Jurkat, Clone E6-1 (cell line): ENCODE data around the gene KRT81. TPM values are rescaled to one million over a fixed set of nuclear protein-coding genes. Genes with fewer than 3 reads are reported as not detected.
A peak's percentile ranks its signal among the peaks of the same experiment; 100 is the strongest.

Source experiments
- DNase-seq: peaks from one replicate; pipeline ENCODE4 v3.0.0-alpha.2; 2011; ENCODE audit warnings: low read depth, low spot score
- H3K4me3 ChIP-seq: 2 replicates; pipeline ENCODE4 v1.5.1; 2011; ENCODE audit warnings: mild to moderate bottlenecking, low read length, control low read depth, moderate library complexity
- polyA plus RNA-seq: library from polyadenylated mRNA; unstranded; fragments of >200 nt; gene quantifications from one replicate; pipeline ENCODE4 v1.2.1, GENCODE V29; 2012; ENCODE audit warnings: missing spikeins; ENCODE audit not compliant: insufficient read length, insufficient read depth

The KRT81 gene
- polyA plus RNA-seq, result not detected

DNA sequence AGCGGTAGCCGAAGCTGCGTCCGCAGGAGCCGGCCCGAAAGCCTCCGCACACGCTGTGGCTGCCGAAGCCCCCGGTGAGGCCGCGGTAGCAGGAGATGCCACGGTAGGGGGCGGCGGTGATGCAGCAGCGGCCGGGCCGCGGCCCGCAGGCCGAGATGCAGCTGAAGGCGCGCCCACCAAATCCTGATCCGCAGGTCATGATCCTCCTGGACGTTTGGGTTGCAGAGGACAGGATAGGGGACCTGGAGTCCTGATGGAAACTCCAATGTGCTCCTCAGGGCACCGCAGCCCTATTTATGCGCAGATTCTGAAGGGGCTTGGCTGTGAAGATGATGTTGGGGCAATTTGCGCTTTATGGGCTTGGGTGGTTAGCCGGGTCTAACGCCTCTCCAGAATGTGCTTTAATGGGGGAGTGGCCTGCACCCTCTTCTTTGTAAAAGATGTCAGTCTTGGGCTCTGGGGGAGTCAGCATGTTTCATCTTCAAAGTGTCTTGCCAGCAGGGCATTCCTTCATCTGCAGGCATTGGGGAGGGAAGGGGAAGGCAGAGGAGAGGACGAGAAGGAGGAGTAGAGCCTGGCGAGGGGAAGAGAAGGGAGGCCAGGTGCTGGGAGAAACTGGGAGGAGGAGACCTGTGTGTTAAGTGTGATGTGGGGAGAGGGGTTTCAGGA, at the start of gene KRT81:
Gene KRT81, minus strand, starts transcription at position 268 of the 669 bp plus-strand sequence. Its CDS starts 69 bp downstream, at position 199.
- DNase-seq, result no peak
- H3K4me3 ChIP-seq, result no peak within 1 kb of the TSS

DNA sequence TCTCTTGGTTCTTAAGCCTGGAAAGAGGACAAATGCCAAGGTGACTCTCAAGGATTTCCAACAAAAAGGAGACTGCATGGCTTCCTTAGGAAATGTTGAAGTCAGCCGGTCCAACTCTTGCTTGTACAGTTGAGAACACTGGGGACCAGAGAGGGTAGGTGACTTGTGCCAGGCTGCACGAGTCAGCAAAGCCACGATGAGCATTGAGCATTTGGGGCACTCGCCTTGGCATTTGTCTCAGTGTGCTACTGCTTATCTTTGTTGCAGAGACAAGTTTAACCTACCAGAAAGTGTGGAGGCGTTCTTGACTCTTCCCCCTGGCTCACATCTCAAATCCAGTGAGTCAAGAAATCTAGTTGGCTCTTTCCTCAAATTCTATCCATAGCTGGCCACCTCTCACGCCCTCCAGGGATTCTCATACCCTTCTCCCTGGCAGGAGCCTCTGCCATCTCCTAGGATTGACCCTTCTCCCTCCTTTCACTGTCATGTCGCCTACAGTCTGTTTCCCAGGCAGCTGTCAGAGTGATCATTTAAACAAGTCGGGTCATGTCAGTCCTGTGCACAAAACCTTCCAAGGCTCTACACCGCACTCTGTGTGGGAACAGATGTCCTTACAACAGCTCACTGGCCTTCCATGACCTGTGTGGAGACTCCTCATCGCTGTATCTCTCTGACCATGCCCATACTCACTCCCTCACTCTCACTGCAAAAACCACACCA, 47.1 kb upstream of the KRT81 start:
- H3K4me3 ChIP-seq, result no peak overlapping the region
- DNase-seq, result no peak

DNA sequence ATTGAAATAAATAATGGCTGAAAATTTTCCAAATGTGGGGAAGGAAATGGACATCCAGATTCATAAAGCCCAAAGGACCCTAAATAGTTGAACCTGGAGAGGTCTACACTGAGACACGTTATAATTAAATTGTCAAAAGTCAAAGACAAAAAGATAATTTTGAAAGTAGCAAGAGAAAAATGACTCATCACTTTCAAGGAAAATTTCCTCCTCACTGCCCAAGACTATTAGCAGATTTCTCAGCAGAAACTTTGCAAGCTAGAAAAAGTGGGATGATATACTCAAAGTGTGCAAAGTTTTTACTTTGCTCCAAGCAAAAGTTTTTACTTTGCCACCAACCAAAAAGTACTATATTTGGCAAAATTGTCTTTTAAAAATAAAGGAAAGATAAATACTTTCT, 45.7 kb upstream of the KRT81 start:
- no peak overlapping the region for H3K4me3 ChIP-seq
- DNase-seq, result no peak

DNA sequence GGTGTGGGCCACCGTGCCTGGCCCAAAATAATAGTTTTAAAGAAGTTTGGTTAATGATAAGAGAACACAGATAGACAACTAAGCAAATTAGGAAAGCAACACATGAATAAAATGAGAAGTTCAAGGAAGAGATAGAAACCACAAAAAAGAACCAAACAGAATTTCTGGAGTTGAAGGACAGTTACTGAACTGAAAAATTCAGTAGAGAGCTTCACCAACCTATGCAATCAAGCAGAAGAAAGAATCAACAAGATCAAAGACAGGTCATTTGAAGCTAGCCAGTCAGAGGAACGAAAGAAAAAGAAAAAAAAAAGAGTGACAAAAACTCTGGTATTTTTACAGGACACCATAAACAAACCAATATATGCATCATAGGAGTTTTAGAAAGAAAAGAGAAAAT, 45.3 kb upstream of the KRT81 start:
- DNase-seq, result no peak
- H3K4me3 ChIP-seq, result no peak overlapping the region

DNA sequence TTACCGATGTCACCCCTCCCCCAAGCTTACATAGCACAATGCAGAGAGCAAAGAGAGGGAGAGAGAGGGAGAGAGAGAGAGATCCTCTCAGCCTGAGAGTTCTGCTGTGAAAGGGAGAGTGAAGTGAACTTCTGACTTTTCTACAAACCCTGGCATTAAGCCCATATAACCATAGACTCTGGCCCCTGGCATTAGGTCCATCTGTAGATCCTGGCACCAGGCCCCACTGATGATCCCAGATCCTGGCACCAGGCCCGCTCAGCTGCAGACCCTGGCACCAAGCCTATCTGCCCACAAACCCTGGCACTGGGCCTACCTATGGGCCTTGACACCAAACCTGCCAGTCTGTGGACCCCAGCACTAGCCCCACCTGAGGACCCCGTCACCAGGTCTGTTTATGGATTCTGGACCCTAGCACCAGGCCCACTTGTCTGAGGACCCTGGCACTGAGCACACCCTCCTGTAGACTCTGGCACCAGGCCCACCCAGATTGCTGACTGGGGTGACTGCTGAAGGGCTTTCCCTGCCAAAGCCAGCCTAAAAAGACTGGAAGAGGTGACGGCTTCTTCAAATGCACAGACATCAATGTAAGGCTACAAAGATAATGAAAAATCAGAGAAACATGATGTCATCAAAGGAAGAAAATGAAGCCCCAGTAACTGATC, 44.4 kb upstream of the KRT81 start:
- no peak overlapping the region for H3K4me3 ChIP-seq
- DNase-seq, result no peak

DNA sequence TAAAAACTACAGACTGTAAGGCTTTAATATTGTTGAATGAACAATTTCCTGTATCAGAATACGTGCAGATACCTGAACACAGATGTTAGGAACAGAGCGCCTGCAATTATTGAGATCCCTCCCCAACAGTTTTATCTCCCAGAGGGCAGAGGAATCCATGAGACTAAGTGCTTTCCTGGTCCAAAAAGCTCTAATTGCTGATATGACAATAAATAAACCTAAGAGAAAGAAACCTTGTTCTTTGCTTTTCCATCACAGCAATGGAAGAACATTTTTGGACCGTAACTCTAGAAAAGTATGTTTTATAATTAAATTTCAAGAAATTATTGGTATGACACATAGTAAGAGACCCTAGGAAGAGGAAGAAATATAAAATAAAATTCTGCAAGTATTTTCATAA, 42.9 kb upstream of the KRT81 start:
- DNase-seq, result no peak
- H3K4me3 ChIP-seq, result no peak overlapping the region

DNA sequence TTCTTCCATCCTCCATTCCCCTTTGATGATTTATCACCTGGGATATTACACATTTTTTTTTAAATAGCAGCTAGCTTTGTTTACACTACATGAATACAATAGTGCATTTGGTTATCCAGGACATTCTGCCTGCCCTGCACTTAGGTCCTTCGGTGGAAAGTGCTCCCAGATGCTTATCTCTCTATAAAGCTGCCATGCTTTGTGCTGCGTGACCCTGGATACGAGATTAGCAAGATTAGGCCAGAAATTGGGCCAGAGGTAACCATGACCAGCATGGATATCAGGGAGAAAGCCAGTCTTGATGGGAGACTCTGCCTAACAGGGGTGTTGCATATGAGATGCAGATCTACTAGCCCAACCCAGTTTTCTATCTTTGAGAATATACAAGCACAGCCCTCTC, 42.0 kb upstream of the KRT81 start:
- H3K4me3 ChIP-seq, result no peak overlapping the region
- no peak for DNase-seq

DNA sequence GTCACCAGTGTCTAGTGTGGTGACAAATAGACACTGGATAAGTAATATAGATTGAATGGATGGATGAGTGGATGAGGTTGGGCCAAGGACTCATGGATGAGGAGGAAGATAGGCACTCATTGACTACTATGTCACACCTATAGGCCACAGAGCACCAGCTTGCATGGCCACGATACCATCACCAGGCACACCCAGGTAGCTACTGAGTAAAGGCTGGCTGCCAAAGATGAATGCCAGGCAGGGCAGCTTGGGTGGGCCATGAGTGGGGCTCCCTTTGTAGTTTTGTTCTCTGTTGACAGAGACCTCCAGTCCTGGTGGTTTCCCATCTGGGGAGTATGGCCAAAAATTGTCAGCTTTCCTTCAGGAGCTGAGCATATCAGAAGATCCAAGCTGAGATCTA, 41.0 kb upstream of the KRT81 start:
- H3K4me3 ChIP-seq, result no peak overlapping the region
- no peak for DNase-seq

DNA sequence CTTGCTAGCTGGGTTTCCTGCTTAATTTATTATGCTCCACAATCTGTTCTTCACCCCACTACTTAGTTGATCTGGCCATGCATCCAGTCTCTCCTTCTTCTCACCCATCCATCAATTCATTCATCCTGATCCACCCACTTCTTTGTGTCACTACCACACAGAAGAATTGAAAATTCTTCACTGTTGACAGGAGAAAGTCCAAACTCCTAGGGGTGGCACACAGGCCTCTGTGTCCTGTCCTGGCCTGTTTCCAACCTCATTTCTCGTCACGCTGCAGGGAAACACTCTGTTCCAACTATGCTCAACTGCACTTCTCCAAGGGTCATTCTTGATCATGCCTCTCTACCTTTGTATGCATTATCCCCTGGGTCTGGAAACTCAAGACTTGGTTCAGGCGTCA, 40.5 kb upstream of the KRT81 start:
- no peak for DNase-seq
- H3K4me3 ChIP-seq, result no peak overlapping the region

DNA sequence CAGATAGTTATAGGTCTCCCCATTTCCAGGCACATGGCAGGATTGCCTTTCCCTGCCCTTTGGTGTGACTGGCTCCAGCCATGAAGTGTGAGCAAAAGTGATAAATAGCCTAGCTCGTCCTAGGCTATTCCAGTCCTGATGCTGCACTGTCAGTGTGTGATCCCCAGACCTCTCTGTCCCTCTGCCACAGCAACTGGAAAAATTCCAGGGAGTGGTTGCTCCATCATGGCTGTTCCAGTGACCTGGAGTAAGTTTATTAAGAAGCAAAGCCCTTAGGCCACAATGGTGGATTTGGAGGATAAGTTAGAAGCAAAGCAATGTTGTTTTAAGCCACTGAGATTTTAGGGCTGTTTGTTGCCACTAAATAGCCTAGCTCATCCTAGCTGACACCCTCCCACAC, 39.7 kb upstream of the KRT81 start:
- H3K4me3 ChIP-seq, result no peak overlapping the region
- DNase-seq, result no peak

DNA sequence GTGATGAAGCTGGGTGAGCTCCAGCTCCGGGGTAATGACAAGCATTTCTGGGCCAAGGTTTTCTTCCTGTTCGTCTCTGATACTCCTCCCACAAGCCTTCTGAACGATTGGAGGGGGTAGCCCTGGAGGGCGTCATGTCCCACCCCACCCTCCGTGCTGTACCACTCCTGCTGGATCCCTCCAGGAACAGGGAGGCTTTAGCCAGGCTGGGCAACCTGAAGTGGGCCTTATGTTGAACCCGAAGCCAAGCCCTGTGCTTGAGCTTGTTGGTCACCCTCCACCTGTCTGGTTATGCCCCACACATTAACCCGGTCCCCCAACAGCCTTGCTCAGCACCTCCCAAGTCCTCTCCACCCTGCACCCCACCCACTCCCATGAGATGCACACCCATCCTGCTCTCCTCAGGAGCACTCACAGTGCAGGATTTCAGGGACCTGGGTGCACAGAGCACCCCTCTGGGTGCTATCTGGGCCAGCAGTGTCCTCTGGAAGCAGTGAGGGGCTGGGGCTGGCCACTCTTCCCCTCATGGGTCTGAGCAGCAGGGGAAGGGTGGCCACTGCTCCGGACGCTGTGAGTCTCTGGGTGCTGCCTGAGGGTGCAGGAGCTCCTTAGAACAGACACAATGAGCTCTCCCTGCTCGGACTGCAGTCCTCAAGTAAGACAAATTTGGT, 36.6 kb upstream of the KRT81 start:
- H3K4me3 ChIP-seq, result no peak overlapping the region
- no peak for DNase-seq

DNA sequence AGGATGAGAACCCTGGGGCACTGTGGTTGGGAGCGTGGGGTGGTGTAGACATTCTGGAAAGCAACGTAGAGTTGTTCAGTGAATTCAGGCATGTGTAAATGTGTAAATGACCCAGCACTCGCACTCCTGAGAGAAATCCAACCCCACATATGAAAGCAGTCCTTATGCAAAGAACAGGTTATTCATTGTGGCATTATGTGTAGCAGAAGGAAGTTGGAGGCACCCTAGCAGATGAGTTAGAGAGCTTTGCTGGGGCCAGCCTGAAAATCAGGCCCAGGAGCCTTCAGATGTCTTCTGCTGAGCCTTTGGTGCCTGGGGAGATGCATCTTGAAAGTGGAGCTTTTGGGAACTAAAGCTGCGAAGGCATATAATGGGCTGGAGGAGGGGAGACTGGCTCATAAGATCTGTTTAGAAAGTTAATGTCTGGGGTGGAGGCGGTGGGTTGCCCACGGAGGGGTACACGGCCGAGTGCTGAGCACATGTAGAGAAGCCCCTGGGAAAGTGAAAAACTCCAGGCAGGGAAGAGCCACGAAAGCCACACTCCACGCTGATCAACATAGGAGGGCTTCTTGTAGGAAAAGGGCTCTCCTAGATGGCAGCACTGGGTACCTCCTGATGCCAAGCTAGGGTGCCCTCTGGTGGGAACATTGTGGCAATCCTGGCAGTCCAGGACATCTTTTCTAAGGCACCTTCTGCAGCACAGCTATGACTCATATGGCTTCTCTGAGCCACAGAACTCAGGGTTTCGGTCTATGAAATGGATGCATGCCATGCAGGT, 35.9 kb upstream of the KRT81 start:
- H3K4me3 ChIP-seq, result no peak overlapping the region
- DNase-seq, result peak; percentile 82

DNA sequence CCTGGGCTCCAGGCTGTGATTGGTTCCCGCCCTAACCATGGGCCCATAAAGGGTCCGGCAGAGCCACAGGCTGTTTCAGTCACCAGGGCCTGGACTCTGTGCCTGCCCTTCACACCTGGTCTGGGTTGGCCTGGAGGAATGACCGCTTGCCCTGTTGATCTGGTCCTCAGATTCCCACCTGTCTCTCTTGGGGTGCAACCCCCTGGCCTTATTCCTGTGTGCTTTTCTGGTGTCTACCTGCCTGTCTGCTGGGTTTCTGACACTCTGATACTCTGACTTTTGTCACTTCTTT, 32.8 kb upstream of the KRT81 start:
- no peak for DNase-seq
- H3K4me3 ChIP-seq, result no peak overlapping the region

DNA sequence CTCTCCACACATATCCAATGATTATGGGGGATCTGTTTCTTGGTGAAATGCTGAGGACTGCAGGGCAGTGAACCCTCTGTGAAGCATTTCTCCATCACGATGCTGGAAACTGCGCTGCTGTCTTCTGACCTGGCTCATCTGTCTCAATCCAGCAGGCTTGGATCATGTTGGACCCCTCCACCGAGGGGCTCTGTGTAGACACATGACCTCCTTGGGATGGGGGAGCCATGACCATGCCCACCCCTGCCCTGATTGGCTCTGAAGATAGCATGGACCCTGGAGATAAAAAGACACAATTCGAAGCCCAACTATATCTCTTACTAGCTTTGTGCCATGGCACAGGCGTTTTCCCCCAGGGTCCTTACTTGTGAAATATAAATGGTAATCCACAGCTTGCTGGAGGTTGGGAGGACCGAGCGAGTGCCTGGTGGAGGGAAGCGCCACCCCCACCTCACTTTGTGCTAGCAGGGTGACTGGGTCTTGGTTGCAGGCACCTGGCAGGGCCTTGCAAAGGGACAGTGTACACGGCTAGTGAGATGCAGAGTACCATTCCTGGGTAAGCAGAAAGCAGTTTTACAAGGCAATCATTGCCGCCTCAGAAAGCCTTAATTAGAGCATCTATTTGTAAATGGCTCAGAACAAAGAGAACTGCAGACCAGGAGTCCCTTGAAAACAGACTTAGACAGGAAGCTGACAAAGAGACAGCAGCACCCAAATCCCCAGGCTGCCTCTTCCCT, 32.2 kb upstream of the KRT81 start:
- no peak for DNase-seq
- H3K4me3 ChIP-seq, result no peak overlapping the region

DNA sequence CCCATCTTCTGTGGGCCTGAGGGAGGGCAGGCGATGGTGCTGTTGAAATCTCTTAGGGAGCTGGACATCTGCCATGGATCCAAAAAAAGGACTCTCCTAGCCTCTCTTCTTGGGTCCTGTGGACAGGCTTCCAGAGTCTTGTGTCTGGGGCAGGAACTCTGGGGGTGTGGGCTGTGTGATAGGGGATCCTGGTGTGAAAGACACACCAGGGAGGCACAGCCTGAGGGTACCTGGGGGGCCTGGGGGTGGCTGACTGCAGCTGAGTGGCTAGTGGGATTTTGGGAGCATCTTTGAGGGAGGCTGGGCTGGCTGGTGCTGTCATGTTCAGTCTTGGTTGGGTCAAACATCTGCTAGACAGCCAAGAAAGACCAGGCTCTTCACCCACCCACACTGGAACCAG, 31.7 kb upstream of the KRT81 start:
- no peak overlapping the region for H3K4me3 ChIP-seq
- DNase-seq, result no peak

DNA sequence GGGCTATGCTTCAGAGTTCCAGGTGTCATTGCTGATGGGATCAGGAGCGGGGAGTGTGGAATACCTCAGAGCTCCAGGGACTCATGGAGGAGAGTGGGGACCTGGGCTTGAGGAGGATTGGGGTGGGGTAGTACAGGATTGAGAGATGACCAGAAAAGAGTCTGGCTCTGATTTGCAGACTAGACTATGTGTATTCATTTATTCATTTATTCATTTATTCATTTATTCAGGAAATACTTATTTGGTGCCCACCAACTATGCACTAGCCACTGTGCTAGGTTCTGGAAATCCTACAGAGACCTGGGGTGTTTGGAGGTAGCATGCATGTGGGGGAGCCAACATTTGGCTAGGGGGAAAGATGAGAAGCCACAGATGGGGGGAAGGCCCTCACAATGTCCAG, 30.7 kb upstream of the KRT81 start:
- DNase-seq, result no peak

DNA sequence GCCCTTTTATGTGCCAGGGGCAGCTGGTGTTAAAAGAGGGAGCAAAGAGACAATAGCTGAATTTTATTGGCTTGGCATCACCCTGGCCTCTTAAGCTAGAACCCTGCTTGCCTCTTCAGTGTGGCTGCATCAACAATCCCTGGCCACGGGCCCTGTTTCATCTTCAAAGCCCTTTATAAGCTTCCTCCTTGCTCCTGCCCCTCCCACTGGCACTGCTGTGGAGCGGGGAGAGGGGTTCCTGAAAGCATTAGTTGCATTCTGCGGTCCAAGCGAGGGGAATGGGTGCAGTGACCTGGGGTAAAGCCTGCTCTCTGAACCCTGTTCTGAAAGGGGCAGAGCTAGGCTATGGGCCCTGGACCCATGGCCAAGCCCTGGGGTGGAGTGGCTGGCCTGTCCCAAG, 30.1 kb upstream of the KRT81 start:
- no peak overlapping the region for H3K4me3 ChIP-seq
- no peak for DNase-seq

More for the DNA sequence above, 30.7 kb upstream of the KRT81 start:
- H3K4me3 ChIP-seq, result no peak overlapping the region

DNA sequence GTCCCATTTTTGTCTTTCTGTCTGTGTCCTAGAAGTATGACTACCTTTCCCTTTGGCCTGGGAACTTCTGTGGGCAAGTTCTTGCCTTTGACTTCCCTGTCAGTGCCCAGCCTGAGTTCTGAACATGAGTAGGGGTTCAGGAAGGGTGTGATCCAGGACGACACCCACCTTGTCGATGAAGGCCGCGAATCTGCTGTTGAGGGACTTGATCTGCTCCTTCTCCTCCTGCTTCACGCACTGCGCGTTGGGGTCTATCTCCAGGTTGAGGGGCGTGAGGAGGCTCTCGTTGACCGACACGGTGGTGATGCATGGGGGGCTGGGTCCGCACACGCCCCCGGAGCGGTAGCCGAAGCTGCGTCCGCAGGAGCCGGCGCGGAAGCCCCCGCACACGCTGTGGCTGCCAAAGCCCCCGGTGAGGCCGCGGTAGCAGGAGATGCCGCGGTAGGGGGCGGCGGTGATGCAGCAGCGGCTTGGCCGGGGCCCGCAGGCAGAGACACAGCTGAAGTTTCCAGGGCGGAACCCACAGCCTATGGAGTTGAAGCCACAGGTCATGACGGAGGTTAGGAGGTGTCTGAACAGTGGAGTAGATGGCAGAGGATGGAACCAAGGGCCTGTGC, 29.6 kb upstream of the KRT81 start, which contains the start of gene KRT83:
Gene KRT83, minus strand, starts transcription at position 615 of the 617 bp plus-strand sequence. Its CDS starts 63 bp downstream, at position 552.
- DNase-seq, result no peak
- H3K4me3 ChIP-seq, result no peak within 1 kb of the TSS
